Uterus (tissue), 4 donors: ENCODE measurements around the gene AUTS2. TPM values are rescaled to one million over a fixed set of nuclear protein-coding genes. Genes with fewer than 3 reads are reported as not detected.

Experiments used
- DNase-seq, 2 donors: peaks; one replicate each; pipeline ENCODE4 v3.0.0-alpha.2; 2019 to 2020
- H3K27ac ChIP-seq, 2 donors: fragments of 200-600 bp; sonication (generic); 1 replicate in 1 of 2; 2 replicates in 1 of 2; pipeline ENCODE4 v1.5.1; 2016 to 2018
- H3K27me3 ChIP-seq, 2 donors: fragments of 200-600 bp; sonication (generic); one replicate each; pipeline ENCODE4 v1.5.1; 2018 to 2019; ENCODE audit warnings: control low read depth in 1 of 2
- H3K36me3 ChIP-seq, 2 donors: fragments of 200-600 bp; sonication (generic); one replicate each; pipeline ENCODE4 v1.5.1; 2019; ENCODE audit warnings: control low read depth in 1 of 2
- H3K4me1 ChIP-seq, 2 donors: fragments of 200-600 bp; sonication (generic); one replicate each; pipeline ENCODE4 v1.5.1; 2018 to 2019; ENCODE audit warnings: control low read depth in 1 of 2
- H3K4me3 ChIP-seq, 2 donors: fragments of 200-600 bp; sonication (generic); 1 replicate in 1 of 2; 2 replicates in 1 of 2; pipeline ENCODE4 v1.5.1; 2018 to 2019; ENCODE audit warnings: mild to moderate bottlenecking in 1 of 2
- H3K9me3 ChIP-seq, 2 donors: fragments of 200-600 bp; sonication (generic); one replicate each; pipeline ENCODE4 v1.5.1; 2019; ENCODE audit warnings: control low read depth in 1 of 2
- CTCF ChIP-seq, 4 experiments: fragments of 200-600 bp in 2 of 4; fragments of 450-650 bp in 2 of 4; sonication (generic) in 2 of 4; IDR thresholded peaks; one replicate each; pipeline ENCODE4 v1.5.1; 2016 to 2019; ENCODE audit warnings: antibody characterized with exemption in 4 of 4, mild to moderate bottlenecking in 2 of 4, moderate library complexity in 1 of 4
- POLR2A ChIP-seq, 2 donors: fragments of 450-650 bp; IDR thresholded peaks; one replicate each; pipeline ENCODE4 v1.6.1; 2016; ENCODE audit warnings: antibody characterized with exemption in 2 of 2, mild to moderate bottlenecking in 1 of 2, moderate library complexity in 1 of 2
- intact Hi-C: fragments of 100-400 bp; cut with DNase I; formaldehyde crosslinking; loops from one replicate; pipeline ENCODE4 v1.15.1; 2023; ENCODE audit warnings: low total_unique reads
- total RNA-seq, 4 donors: library from RNA; depleted of rRNA in 3 of 4; stranded (reverse); fragments of >200 nt in 3 of 4; gene quantifications; one replicate each; pipeline versions ENCODE4 v1.1.0 to v1.2.4, GENCODE V29; 2014 to 2023
- donor health status: DM: yes; HTN: yes; CAD: no.

AUTS2 gene
- total RNA-seq, 4 donors from 2014 or later, result 10.5 to 58.2 (median 30.0) TPM

DNA sequence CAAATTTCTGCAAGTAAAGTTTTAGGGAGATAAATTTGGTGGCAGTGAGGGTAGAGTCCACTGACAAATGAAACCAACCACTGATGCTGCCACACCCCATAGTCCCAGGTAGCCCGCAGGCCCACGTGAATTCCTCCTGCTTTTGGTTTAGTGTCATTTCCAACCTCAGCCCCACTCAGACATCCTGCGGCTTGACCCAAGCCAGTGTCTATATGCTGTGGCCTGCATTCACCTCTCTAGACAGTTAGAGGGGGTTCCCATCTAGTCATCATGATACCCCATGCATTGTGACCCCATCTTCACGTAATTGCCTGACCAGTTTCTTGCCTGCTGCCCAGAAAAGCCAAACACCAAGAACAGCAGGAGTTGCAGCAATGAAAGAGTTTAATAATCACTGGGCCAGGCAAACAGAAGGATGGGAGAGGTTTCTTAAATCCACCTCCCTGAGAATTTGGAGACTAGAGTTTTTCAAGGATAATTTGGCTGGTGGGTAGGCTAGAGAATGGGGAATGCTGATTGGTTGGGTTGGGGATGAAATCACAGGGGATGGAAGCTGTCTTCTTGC is 1201.6 kb downstream of the AUTS2 start:
- Histone ChIP-seq H3K27ac (no peak overlapping the region), H3K9me3 (peaks cover 0 to 12% of the 10 kb centered on the region in 2 donors), H3K27me3 (no peaks in the 10 kb centered on the region), H3K4me1 (no peaks in the 10 kb centered on the region), H3K36me3 (no peaks in the 10 kb centered on the region), H3K4me3 (no peak overlapping the region)
- no peak for DNase-seq
- TF ChIP-seq POLR2A (IDR thresholded peaks at IDR 0.05) (no peak), CTCF (IDR thresholded peaks at IDR 0.05) (no peak)
- intact Hi-C loops, result no loop called here

- intact Hi-C loops, result no loop called here
- TF ChIP-seq POLR2A (IDR thresholded peaks at IDR 0.05) (no peak), CTCF (IDR thresholded peaks at IDR 0.05) (no peak)
- no peak for DNase-seq
Observed at GRCh38 chr7:70805360-70805759, 1207.1 kb downstream of the AUTS2 start.

GRCh38 chr7:70807650-70808049 is 1209.4 kb downstream of the AUTS2 start:
- H3K36me3 ChIP-seq, result no peaks in the 10 kb centered on the region
- H3K27me3 ChIP-seq, result no peaks in the 10 kb centered on the region
- no peak overlapping the region for H3K27ac ChIP-seq
- no peak for DNase-seq
- intact Hi-C loops, result no loop called here
- H3K9me3 ChIP-seq, result no peaks in the 10 kb centered on the region
- no peak overlapping the region for H3K4me3 ChIP-seq
- no peaks in the 10 kb centered on the region for H3K4me1 ChIP-seq
- TF ChIP-seq CTCF (IDR thresholded peaks at IDR 0.05) (no peak), POLR2A (IDR thresholded peaks at IDR 0.05) (no peak)

More at GRCh38 chr7:70805360-70805759, 1207.1 kb downstream of the AUTS2 start:
- H3K27ac ChIP-seq, result no peak overlapping the region
- H3K4me3 ChIP-seq, result no peak overlapping the region
- H3K4me1 ChIP-seq, result no peaks in the 10 kb centered on the region
- H3K27me3 ChIP-seq, result no peaks in the 10 kb centered on the region
- H3K9me3 ChIP-seq, result peaks cover 0 to 2% of the 10 kb centered on the region in 2 donors
- no peaks in the 10 kb centered on the region for H3K36me3 ChIP-seq

DNA sequence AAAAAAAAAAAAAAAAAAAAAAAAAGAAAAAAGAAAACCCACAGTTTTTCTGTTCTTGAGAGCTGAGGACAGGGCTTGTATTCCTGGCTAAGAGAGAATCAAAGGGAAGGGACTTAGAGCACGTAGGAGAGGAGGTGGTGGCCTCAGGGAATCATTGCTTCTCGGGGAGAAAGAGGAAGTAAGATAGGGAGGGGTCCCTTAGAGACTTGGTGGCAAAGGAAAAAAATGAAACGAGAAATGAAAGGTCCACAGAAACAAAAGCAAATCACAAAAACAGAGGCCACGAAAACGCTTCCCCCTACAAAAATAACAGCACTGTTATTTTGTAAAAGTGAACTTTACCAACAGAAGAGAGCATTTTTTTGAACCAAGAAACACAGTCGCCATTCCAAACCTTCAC is 1210.6 kb downstream of the AUTS2 start:
- no peak overlapping the region for H3K4me3 ChIP-seq
- H3K27ac ChIP-seq, result no peak overlapping the region
- intact Hi-C loops, result no loop called here
- TF ChIP-seq CTCF (IDR thresholded peaks at IDR 0.05) (no peak), POLR2A (IDR thresholded peaks at IDR 0.05) (no peak)
- no peaks in the 10 kb centered on the region for H3K36me3 ChIP-seq
- no peak for DNase-seq
- H3K4me1 ChIP-seq, result no peaks in the 10 kb centered on the region
- no peaks in the 10 kb centered on the region for H3K9me3 ChIP-seq
- H3K27me3 ChIP-seq, result no peaks in the 10 kb centered on the region

GRCh38 chr7:70810558-70811139 is 1212.4 kb downstream of the AUTS2 start:
- no peak for DNase-seq
- intact Hi-C loops, result no loop called here
- H3K4me3 ChIP-seq, result no peak overlapping the region
- H3K4me1 ChIP-seq, result no peaks in the 10 kb centered on the region
- H3K27ac ChIP-seq, result no peak overlapping the region
- TF ChIP-seq CTCF (IDR thresholded peaks at IDR 0.05) (no peak), POLR2A (IDR thresholded peaks at IDR 0.05) (no peak)
- H3K9me3 ChIP-seq, result no peaks in the 10 kb centered on the region
- no peaks in the 10 kb centered on the region for H3K27me3 ChIP-seq
- H3K36me3 ChIP-seq, result no peaks in the 10 kb centered on the region
